ENCODE measurements around the gene STK4. TPM values are rescaled to one million over a fixed set of nuclear protein-coding genes. Genes with fewer than 3 reads are reported as not detected.

STK4 gene
- total RNA-seq, 1 experiment from 2014 or later = 41.2 TPM

- H3K27ac Mint-ChIP-seq = no peak overlapping the region
- no peaks in the 10 kb centered on the region for H3K4me1 Mint-ChIP-seq
- DNase-seq (ENCODE audit: low spot score) (no peak), ATAC-seq (no peak)
- ChIA-PET CTCF (no interaction called here), POLR2A (no interaction called here)
- H3K36me3 Mint-ChIP-seq = peaks cover 71% of the 10 kb centered on the region
- H3K4me3 Mint-ChIP-seq = no peak overlapping the region
- H3K27me3 Mint-ChIP-seq (ENCODE audit: low read depth) = no peaks in the 10 kb centered on the region
- no peaks in the 10 kb centered on the region for H3K9me3 Mint-ChIP-seq
- TF ChIP-seq FOXK1 (CRISPR knock-in tag; IDR thresholded peaks at IDR 0.05) = no peak
- no peak for TF ChIP-seq KAT7 (CRISPR knock-in tag; IDR thresholded peaks at IDR 0.05; ENCODE audit: borderline replicate concordance)
- no peak for TF ChIP-seq IRF2 (CRISPR knock-in tag; IDR thresholded peaks at IDR 0.05; ENCODE audit: borderline replicate concordance, low read depth)
- TF ChIP-seq FOXP1 (CRISPR knock-in tag; IDR thresholded peaks at IDR 0.05; ENCODE audit: borderline replicate concordance) = no peak
- TF ChIP-seq NR3C1 (CRISPR knock-in tag; conservative IDR thresholded peaks at IDR 0.05; ENCODE audit: low read depth) = no peak
- TF ChIP-seq TEAD1 (CRISPR knock-in tag; IDR thresholded peaks at IDR 0.05) = no peak
- no peak for TF ChIP-seq ZNF232 (CRISPR knock-in tag; IDR thresholded peaks at IDR 0.05)
- no peak for TF ChIP-seq TCF7 (CRISPR knock-in tag; IDR thresholded peaks at IDR 0.05; ENCODE audit: low read depth)
- TF ChIP-seq, protein P1, sequence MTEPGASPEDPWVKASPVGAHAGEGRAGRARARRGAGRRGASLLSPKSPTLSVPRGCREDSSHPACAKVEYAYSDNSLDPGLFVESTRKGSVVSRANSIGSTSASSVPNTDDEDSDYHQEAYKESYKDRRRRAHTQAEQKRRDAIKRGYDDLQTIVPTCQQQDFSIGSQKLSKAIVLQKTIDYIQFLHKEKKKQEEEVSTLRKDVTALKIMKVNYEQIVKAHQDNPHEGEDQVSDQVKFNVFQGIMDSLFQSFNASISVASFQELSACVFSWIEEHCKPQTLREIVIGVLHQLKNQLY (CRISPR knock-in tag; IDR thresholded peaks at IDR 0.05) = no peak
- TF ChIP-seq ERG (CRISPR knock-in tag; IDR thresholded peaks at IDR 0.05) = no peak
- no peak for TF ChIP-seq ETV6 (CRISPR knock-in tag; IDR thresholded peaks at IDR 0.05)
- no peak for TF ChIP-seq CTCF (IDR thresholded peaks at IDR 0.05)
- no peak for TF ChIP-seq TP53 (CRISPR knock-in tag; IDR thresholded peaks at IDR 0.05)
- no peak for TF ChIP-seq ZNF121 (CRISPR knock-in tag; IDR thresholded peaks at IDR 0.05)
- TF ChIP-seq ZNF423 (CRISPR knock-in tag; IDR thresholded peaks at IDR 0.05) = no peak
- TF ChIP-seq, protein P2, sequence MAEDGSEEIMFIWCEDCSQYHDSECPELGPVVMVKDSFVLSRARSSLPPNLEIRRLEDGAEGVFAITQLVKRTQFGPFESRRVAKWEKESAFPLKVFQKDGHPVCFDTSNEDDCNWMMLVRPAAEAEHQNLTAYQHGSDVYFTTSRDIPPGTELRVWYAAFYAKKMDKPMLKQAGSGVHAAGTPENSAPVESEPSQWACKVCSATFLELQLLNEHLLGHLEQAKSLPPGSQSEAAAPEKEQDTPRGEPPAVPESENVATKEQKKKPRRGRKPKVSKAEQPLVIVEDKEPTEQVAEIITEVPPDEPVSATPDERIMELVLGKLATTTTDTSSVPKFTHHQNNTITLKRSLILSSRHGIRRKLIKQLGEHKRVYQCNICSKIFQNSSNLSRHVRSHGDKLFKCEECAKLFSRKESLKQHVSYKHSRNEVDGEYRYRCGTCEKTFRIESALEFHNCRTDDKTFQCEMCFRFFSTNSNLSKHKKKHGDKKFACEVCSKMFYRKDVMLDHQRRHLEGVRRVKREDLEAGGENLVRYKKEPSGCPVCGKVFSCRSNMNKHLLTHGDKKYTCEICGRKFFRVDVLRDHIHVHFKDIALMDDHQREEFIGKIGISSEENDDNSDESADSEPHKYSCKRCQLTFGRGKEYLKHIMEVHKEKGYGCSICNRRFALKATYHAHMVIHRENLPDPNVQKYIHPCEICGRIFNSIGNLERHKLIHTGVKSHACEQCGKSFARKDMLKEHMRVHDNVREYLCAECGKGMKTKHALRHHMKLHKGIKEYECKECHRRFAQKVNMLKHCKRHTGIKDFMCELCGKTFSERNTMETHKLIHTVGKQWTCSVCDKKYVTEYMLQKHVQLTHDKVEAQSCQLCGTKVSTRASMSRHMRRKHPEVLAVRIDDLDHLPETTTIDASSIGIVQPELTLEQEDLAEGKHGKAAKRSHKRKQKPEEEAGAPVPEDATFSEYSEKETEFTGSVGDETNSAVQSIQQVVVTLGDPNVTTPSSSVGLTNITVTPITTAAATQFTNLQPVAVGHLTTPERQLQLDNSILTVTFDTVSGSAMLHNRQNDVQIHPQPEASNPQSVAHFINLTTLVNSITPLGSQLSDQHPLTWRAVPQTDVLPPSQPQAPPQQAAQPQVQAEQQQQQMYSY (CRISPR knock-in tag; IDR thresholded peaks at IDR 0.05) = no peak
- no peak for TF ChIP-seq ZBTB43 (CRISPR knock-in tag; IDR thresholded peaks at IDR 0.05)
- TF ChIP-seq SMAD4 (CRISPR knock-in tag; IDR thresholded peaks at IDR 0.05) = no peak
- TF ChIP-seq CREB1 (CRISPR knock-in tag; IDR thresholded peaks at IDR 0.05) = no peak
- TF ChIP-seq, protein P3, sequence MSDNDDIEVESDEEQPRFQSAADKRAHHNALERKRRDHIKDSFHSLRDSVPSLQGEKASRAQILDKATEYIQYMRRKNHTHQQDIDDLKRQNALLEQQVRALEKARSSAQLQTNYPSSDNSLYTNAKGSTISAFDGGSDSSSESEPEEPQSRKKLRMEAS (CRISPR knock-in tag; IDR thresholded peaks at IDR 0.05) = no peak
Observed at GRCh38 chr20:44948107-44948506, 18.2 kb upstream of the STK4 start.
